HepG2 (cell line): ENCODE data around the gene WDHD1. TPM values are rescaled to one million over a fixed set of nuclear protein-coding genes. Genes with fewer than 3 reads are reported as not detected.
A peak's percentile ranks its signal among the peaks of the same experiment; 100 is the strongest.

Experiments used
- ASH2L ChIP-seq: fragments of 300-600, 200-600 bp; sonication (generic); IDR thresholded peaks from 2 replicates; pipeline ENCODE4 v1.7.0; 2017; ENCODE audit warnings: low read depth, mild to moderate bottlenecking, moderate library complexity, mixed read lengths, low read length; ENCODE audit not compliant: insufficient read length
- EZH2 ChIP-seq: conservative IDR thresholded peaks from 2 replicates; pipeline ENCODE4 v1.6.1; 2012; ENCODE audit warnings: mild to moderate bottlenecking, low read depth, low read length, moderate library complexity
- HIC2 ChIP-seq: sonication (generic); formaldehyde crosslinking; IDR thresholded peaks from 2 replicates; pipeline ENCODE4 v1.9.0; 2022; ENCODE audit warnings: low read depth, missing genetic modification reagents
- MIER2 ChIP-seq: IDR thresholded peaks from 2 replicates; pipeline ENCODE4 v1.6.1; 2016; ENCODE audit warnings: missing biosample characterization, missing genetic modification reagents
- PRDM4 ChIP-seq: sonication (generic); formaldehyde crosslinking; IDR thresholded peaks from 2 replicates; pipeline ENCODE4 v1.9.0; 2021; ENCODE audit warnings: missing genetic modification reagents, borderline replicate concordance
- TBL1XR1 ChIP-seq: fragments of 150-350 bp; IDR thresholded peaks from 2 replicates; pipeline ENCODE4 v1.6.1; 2014; ENCODE audit warnings: borderline replicate concordance, low read length; ENCODE audit not compliant: partially characterized antibody
- THYN1 ChIP-seq: sonication (generic); formaldehyde crosslinking; IDR thresholded peaks from 2 replicates; pipeline ENCODE4 v1.8.1; 2023; ENCODE audit warnings: low read depth, mild to moderate bottlenecking, moderate library complexity, missing genetic modification reagents, borderline replicate concordance
- ZMYM3 ChIP-seq: sonication (generic); formaldehyde crosslinking; IDR thresholded peaks from 2 replicates; pipeline ENCODE4 v1.5.1; 2020; ENCODE audit warnings: mild to moderate bottlenecking, missing genetic modification reagents
- ZNF430 ChIP-seq: sonication (generic); formaldehyde crosslinking; IDR thresholded peaks from 2 replicates; pipeline ENCODE4 v1.9.0; 2021; ENCODE audit warnings: mild to moderate bottlenecking, missing genetic modification reagents
- ZNF556 ChIP-seq: sonication (generic); formaldehyde crosslinking; IDR thresholded peaks from 2 replicates; pipeline ENCODE4 v1.4.0; 2020; ENCODE audit warnings: mild to moderate bottlenecking, missing genetic modification reagents, borderline replicate concordance
- ZNF562 ChIP-seq: sonication (generic); formaldehyde crosslinking; IDR thresholded peaks from 2 replicates; pipeline ENCODE4 v1.8.0; 2022; ENCODE audit warnings: missing genetic modification reagents, borderline replicate concordance
- polyA plus RNA-seq, 8 experiments: library from polyadenylated mRNA; depleted of rRNA in 3 of 8; stranded (reverse) in 7 of 8; unstranded in 1 of 8; fragments of >200 nt; fragmentation: Illumina TruSeq in 4 of 8; extraction: Trizol in 4 of 8; gene quantifications; 2 replicates each; pipeline versions ENCODE4 v1.2.1 to v1.2.3, GENCODE V29; 2011 to 2016; ENCODE audit warnings: low read depth in 4 of 8, missing spikeins in 1 of 8, mixed read lengths in 1 of 8; ENCODE audit not compliant: insufficient read depth in 1 of 8
- total RNA-seq, 5 experiments: library from RNA; depleted of rRNA; stranded (reverse); fragments of >200 nt; fragmentation: Illumina TruSeq; extraction: Trizol; gene quantifications; 2 replicates each; pipeline ENCODE4 v1.2.3, GENCODE V29; 2016; ENCODE audit warnings: low read depth in 1 of 5
- TF ChIP-seq, protein P1 (sequence below): sonication (generic); formaldehyde crosslinking; conservative IDR thresholded peaks from 2 replicates; pipeline ENCODE4 v1.8.0; 2022; ENCODE audit warnings: low read depth, missing genetic modification reagents
- TF ChIP-seq, protein P2 (sequence below), 2 experiments: fragments of 450-650 bp in 1 of 2; sonication (generic) in 1 of 2; formaldehyde crosslinking in 1 of 2; IDR thresholded peaks; 2 replicates each; pipeline versions ENCODE4 v1.6.1 to v1.8.0; 2016 to 2022; ENCODE audit warnings: antibody characterized with exemption in 1 of 2, mild to moderate bottlenecking in 1 of 2, missing genetic modification reagents in 1 of 2

The WDHD1 gene
- total and polyA plus RNA-seq, 2 of the 13 experiments (the other 11 are each of a cell fraction or from before 2014, with no cell fraction given): 5.5 to 27.5 TPM

- TF ChIP-seq ZNF562 (CRISPR knock-in tag): no peak
- TF ChIP-seq ZMYM3: no peak
- TF ChIP-seq, protein P1, sequence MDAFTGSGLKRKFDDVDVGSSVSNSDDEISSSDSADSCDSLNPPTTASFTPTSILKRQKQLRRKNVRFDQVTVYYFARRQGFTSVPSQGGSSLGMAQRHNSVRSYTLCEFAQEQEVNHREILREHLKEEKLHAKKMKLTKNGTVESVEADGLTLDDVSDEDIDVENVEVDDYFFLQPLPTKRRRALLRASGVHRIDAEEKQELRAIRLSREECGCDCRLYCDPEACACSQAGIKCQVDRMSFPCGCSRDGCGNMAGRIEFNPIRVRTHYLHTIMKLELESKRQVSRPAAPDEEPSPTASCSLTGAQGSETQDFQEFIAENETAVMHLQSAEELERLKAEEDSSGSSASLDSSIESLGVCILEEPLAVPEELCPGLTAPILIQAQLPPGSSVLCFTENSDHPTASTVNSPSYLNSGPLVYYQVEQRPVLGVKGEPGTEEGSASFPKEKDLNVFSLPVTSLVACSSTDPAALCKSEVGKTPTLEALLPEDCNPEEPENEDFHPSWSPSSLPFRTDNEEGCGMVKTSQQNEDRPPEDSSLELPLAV: no peak
- no peak for TF ChIP-seq THYN1 (CRISPR knock-in tag)
- peak; percentile 71 for TF ChIP-seq ASH2L
- no peak for TF ChIP-seq ZNF556 (CRISPR knock-in tag)
- TF ChIP-seq PRDM4 (CRISPR knock-in tag): no peak
- no peak for TF ChIP-seq EZH2
- TF ChIP-seq ZNF430 (CRISPR knock-in tag): no peak; the same call in 1 of the 2 replicates
- TF ChIP-seq TBL1XR1: no peak
- TF ChIP-seq, protein P2, sequence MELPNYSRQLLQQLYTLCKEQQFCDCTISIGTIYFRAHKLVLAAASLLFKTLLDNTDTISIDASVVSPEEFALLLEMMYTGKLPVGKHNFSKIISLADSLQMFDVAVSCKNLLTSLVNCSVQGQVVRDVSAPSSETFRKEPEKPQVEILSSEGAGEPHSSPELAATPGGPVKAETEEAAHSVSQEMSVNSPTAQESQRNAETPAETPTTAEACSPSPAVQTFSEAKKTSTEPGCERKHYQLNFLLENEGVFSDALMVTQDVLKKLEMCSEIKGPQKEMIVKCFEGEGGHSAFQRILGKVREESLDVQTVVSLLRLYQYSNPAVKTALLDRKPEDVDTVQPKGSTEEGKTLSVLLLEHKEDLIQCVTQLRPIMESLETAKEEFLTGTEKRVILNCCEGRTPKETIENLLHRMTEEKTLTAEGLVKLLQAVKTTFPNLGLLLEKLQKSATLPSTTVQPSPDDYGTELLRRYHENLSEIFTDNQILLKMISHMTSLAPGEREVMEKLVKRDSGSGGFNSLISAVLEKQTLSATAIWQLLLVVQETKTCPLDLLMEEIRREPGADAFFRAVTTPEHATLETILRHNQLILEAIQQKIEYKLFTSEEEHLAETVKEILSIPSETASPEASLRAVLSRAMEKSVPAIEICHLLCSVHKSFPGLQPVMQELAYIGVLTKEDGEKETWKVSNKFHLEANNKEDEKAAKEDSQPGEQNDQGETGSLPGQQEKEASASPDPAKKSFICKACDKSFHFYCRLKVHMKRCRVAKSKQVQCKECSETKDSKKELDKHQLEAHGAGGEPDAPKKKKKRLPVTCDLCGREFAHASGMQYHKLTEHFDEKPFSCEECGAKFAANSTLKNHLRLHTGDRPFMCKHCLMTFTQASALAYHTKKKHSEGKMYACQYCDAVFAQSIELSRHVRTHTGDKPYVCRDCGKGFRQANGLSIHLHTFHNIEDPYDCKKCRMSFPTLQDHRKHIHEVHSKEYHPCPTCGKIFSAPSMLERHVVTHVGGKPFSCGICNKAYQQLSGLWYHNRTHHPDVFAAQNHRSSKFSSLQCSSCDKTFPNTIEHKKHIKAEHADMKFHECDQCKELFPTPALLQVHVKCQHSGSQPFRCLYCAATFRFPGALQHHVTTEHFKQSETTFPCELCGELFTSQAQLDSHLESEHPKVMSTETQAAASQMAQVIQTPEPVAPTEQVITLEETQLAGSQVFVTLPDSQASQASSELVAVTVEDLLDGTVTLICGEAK (IDR thresholded peaks at IDR 0.05): no peak
- TF ChIP-seq, protein P2 (CRISPR knock-in tag; IDR thresholded peaks at IDR 0.05): peak; percentile 15
- no peak for TF ChIP-seq HIC2
- TF ChIP-seq MIER2: no peak
These were observed 124.8 kb downstream of the WDHD1 start (continued) for GRCh38 chr14:54902143-54902520.
